Progenitor cell of endocrine pancreas (in vitro differentiated cells): ENCODE results near the gene RPAP3. TPM values are rescaled to one million over a fixed set of nuclear protein-coding genes. Genes with fewer than 3 reads are reported as not detected.

Experiments
- DNase-seq: peaks from one replicate; pipeline ENCODE4 v3.0.0; 2021; ENCODE audit warnings: low spot score; ENCODE audit not compliant: unreplicated experiment
- H3K27ac Mint-ChIP-seq: 2 replicates; pipeline ENCODE4 v1.8.0; 2021; ENCODE audit warnings: mild to moderate bottlenecking, moderate library complexity, mixed read lengths
- H3K27me3 Mint-ChIP-seq: 2 replicates; pipeline ENCODE4 v1.8.0; 2021; ENCODE audit warnings: mixed read lengths
- H3K36me3 Mint-ChIP-seq: 2 replicates; pipeline ENCODE4 v1.8.0; 2022; ENCODE audit warnings: mixed read lengths; ENCODE audit not compliant: insufficient read depth
- H3K4me1 Mint-ChIP-seq: 2 replicates; pipeline ENCODE4 v1.8.0; 2021; ENCODE audit warnings: low read depth, mixed read lengths
- H3K4me3 Mint-ChIP-seq: 2 replicates; pipeline ENCODE4 v1.8.0; 2021; ENCODE audit warnings: low read depth, mild to moderate bottlenecking, moderate library complexity, mixed read lengths
- H3K9me3 Mint-ChIP-seq: 2 replicates; pipeline ENCODE4 v1.8.0; 2021; ENCODE audit warnings: low read depth, mixed read lengths
- total RNA-seq: library from RNA; stranded (reverse); gene quantifications from 2 replicates; pipeline ENCODE4 v1.2.1, GENCODE V29; 2021
- TF ChIP-seq, protein P1 (sequence below): fragments of 200-600 bp; sonication (generic); IDR thresholded peaks from one replicate; pipeline ENCODE4 v1.5.0; 2021; ENCODE audit warnings: antibody characterized with exemption, mild to moderate bottlenecking; ENCODE audit not compliant: unreplicated experiment

RPAP3 gene
- total RNA-seq, 1 donor from 2014 or later: 36.4 TPM

DNA sequence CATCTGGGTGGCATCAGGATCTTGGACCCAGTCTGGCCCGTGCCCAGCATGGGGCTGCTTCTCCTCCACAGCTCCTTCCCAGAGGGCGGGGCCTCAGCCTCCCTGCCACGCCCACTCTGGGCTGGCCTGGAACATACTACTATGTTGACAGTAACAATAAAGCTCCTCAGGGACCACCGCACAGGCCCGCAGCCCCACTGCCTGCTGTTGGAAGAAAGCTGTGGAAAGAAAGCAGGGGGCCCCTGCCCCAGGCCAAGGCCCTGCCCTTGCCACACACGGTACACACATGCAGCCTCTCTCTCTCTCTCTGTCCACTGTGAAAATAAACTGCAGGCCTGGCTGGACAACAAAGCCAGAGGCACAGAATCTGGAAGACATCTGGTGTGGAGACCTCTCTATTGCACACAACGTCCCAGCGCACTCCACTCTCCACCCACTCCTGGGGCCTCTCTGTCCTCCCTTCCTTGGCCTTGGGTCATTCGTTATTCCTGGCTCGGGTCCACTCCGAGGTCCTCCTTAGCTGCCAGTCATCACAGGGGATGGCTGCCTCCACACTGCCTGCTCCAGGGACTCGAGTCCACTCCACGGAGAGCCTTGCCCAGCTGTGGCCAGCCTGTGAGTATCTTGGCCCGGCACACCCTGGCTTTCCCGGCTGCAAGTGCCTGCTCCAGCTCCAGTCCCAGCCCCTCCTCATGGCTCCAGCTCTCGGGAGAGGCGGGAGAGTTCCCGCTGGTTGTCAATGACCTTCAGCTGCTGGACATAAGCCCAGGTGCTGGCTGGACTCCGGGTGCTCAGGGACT lies 31.2 kb upstream of the RPAP3 start:
- DNase-seq: no peak
- Mint-ChIP-seq H3K27ac (peak overlapping the region; percentile 73), H3K9me3 (no peaks in the 10 kb centered on the region), H3K4me3 (no peak overlapping the region), H3K27me3 (peaks cover 3% of the 10 kb centered on the region), H3K4me1 (peaks cover 6% of the 10 kb centered on the region), H3K36me3 (no peaks in the 10 kb centered on the region)
- TF ChIP-seq, protein P1, sequence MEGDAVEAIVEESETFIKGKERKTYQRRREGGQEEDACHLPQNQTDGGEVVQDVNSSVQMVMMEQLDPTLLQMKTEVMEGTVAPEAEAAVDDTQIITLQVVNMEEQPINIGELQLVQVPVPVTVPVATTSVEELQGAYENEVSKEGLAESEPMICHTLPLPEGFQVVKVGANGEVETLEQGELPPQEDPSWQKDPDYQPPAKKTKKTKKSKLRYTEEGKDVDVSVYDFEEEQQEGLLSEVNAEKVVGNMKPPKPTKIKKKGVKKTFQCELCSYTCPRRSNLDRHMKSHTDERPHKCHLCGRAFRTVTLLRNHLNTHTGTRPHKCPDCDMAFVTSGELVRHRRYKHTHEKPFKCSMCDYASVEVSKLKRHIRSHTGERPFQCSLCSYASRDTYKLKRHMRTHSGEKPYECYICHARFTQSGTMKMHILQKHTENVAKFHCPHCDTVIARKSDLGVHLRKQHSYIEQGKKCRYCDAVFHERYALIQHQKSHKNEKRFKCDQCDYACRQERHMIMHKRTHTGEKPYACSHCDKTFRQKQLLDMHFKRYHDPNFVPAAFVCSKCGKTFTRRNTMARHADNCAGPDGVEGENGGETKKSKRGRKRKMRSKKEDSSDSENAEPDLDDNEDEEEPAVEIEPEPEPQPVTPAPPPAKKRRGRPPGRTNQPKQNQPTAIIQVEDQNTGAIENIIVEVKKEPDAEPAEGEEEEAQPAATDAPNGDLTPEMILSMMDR: no peak

DNA sequence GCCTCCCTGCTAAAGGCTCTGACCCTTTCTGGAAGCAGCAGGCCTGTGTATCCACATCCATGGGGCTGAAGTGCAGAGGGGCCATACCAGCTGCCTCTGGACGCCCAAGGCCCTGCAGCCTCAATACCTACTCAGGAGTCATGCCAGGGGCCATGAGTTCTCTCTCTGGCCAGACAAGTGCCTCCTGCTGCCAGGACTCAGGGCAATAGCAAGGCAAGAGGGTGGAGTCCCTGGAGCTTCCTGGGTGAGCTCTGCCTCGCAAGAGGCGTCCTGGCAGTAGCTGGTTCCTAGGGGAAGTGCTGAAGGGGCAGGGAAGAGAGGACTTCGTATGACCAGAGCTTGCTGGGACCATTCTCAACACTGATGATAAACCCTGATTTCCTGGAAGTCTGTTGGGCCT lies 30.4 kb upstream of the RPAP3 start:
- Mint-ChIP-seq H3K4me1 (peaks cover 5% of the 10 kb centered on the region), H3K9me3 (no peaks in the 10 kb centered on the region), H3K27me3 (peaks cover 3% of the 10 kb centered on the region), H3K4me3 (no peak overlapping the region), H3K36me3 (no peaks in the 10 kb centered on the region), H3K27ac (no peak overlapping the region)
- DNase-seq: no peak
- TF ChIP-seq, protein P1: no peak

DNA sequence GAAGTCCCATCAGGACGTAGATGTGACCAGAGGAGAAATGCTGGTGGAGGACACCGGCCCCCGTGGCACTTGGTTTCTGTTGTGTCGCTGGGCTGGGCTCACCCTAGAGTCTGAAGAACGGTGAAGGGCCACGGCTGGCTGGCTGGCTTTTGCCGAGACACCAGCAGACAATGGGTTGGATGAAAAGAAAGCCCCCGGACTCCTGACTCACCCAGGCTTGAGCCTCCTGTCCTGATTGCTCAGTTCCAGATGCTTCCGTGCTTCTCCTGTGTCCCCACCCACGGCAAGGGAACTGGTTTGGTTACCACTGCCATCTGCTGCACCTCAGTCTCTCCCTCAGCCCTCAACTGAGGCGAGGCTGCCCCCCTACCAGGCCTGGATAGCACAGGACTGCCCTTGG lies 29.8 kb upstream of the RPAP3 start:
- Mint-ChIP-seq H3K9me3 (no peaks in the 10 kb centered on the region), H3K27me3 (peaks cover 3% of the 10 kb centered on the region), H3K36me3 (no peaks in the 10 kb centered on the region), H3K27ac (no peak overlapping the region), H3K4me1 (peaks cover 6% of the 10 kb centered on the region), H3K4me3 (no peak overlapping the region)
- TF ChIP-seq, protein P1: no peak
- DNase-seq: no peak

DNA sequence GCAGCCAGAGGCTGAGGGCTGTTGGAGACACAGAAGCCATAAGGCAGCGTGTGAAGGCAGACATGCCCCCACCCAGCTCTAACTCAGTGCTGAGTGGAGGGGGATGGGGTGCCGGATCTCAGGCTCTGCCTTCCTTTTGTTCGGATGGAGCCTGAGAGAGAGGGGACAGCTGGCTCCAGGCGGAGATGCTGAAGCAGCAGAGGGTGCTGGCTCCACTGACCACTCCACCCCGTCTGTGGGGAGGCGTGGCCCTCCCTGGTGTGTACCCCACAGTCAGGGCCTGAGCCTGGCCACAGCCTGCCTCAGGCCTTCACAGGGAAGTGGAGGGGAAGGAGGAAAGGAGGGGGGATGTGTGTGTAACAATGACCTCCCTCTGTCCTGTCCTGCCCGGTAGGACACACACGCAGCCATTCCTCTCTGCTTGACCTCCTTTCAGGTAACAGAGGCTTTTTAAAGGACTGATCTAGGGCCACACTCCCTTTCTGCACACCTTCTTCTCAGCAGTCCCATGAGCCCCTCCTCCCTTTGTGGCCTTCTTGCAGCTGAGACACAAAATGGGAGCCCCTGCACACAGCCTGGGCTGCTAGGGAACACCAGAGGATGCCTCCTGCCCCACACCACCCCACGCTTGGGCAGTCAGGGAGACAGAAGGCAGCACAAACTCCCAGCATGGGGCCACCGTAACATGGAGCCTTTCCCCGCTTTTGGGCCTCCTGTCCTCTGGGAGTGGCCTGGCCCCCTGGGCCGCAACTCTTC lies 29.1 kb upstream of the RPAP3 start:
- Mint-ChIP-seq H3K4me3 (no peak overlapping the region), H3K27ac (peak overlapping the region; percentile 49), H3K4me1 (peaks cover 13% of the 10 kb centered on the region), H3K36me3 (no peaks in the 10 kb centered on the region), H3K9me3 (no peaks in the 10 kb centered on the region), H3K27me3 (peaks cover 3% of the 10 kb centered on the region)
- TF ChIP-seq, protein P1: no peak
- DNase-seq: no peak

DNA sequence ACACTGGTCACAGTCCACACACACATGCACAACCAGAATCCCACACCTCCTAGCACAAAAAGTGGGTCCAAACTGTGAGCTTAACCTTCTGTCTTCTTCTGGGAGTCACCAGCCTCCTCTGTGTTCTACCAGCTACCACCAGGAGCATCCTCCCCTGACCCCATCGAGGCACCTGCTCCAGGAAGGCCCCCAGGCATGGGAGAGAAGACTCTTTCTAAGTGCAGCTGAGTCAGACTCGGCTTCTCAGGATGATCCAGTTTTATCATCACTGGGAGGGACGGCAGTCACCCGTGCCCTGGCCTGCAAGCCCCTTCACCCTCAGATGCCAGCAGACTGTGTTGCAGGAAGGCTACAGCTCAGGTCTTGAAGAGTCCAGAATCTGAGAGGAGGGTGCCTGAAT lies 27.3 kb upstream of the RPAP3 start:
- Mint-ChIP-seq H3K4me3 (no peak overlapping the region), H3K27me3 (peaks cover 3% of the 10 kb centered on the region), H3K27ac (no peak overlapping the region)

More for the DNA sequence above, 27.3 kb upstream of the RPAP3 start:
- Mint-ChIP-seq H3K36me3 (no peaks in the 10 kb centered on the region), H3K9me3 (no peaks in the 10 kb centered on the region), H3K4me1 (peaks cover 22% of the 10 kb centered on the region)
- no peak for DNase-seq
- TF ChIP-seq, protein P1: no peak
